Peyer's patch (tissue), 4 donors: ENCODE measurements around the gene IMPG1. TPM values are rescaled to one million over a fixed set of nuclear protein-coding genes. Genes with fewer than 3 reads are reported as not detected.
"Not testable (repeated sequence)": the region's sequence is repeated elsewhere in the genome, so short reads cannot be mapped to it uniquely, and the experiment has no call there.

Experiments
- DNase-seq, 3 donors: peaks; one replicate each; pipeline ENCODE4 v3.0.0-alpha.2; 2017 to 2019
- H3K27ac ChIP-seq, 4 donors: fragments of 200-600 bp; sonication (generic); one replicate each; pipeline ENCODE4 v1.5.1; 2016 to 2019
- H3K27me3 ChIP-seq, 2 donors: fragments of 200-600 bp; sonication (generic); one replicate each; pipeline ENCODE4 v1.5.1; 2019
- H3K36me3 ChIP-seq, 3 donors: fragments of 200-600 bp; sonication (generic); one replicate each; pipeline ENCODE4 v1.5.1; 2016 to 2019
- H3K4me1 ChIP-seq, 4 donors: fragments of 200-600 bp; sonication (generic); one replicate each; pipeline ENCODE4 v1.5.1; 2016 to 2019
- H3K4me3 ChIP-seq, 4 donors: fragments of 200-600 bp; sonication (generic); 1 replicate in 3 of 4; 2 replicates in 1 of 4; pipeline ENCODE4 v1.5.1; 2016 to 2019; ENCODE audit warnings: mild to moderate bottlenecking in 1 of 4
- H3K9me3 ChIP-seq, 4 donors: fragments of 200-600 bp; sonication (generic); one replicate each; pipeline ENCODE4 v1.5.1; 2016 to 2019; ENCODE audit warnings: mild to moderate bottlenecking in 1 of 4
- POLR2A ChIP-seq, 2 donors: fragments of 450-650 bp; IDR thresholded peaks; one replicate each; pipeline ENCODE4 v1.5.1; 2017; ENCODE audit warnings: antibody characterized with exemption in 2 of 2, mild to moderate bottlenecking in 2 of 2, moderate library complexity in 2 of 2
- total RNA-seq, 4 donors: library from RNA; depleted of rRNA; stranded (reverse); fragments of >200 nt; gene quantifications; one replicate each; pipeline ENCODE4 v1.1.0, GENCODE V29; 2016
- TF ChIP-seq, protein P1 (sequence below), 6 experiments: fragments of 450-650 bp in 4 of 6; fragments of 200-600 bp in 2 of 6; sonication (generic) in 1 of 6; IDR thresholded peaks; one replicate each; pipeline ENCODE4 v1.5.1; 2017 to 2019; ENCODE audit warnings: antibody characterized with exemption in 6 of 6, mild to moderate bottlenecking in 3 of 6, moderate library complexity in 1 of 6

IMPG1 gene
- total RNA-seq, 4 donors from 2014 or later: not detected

DNA sequence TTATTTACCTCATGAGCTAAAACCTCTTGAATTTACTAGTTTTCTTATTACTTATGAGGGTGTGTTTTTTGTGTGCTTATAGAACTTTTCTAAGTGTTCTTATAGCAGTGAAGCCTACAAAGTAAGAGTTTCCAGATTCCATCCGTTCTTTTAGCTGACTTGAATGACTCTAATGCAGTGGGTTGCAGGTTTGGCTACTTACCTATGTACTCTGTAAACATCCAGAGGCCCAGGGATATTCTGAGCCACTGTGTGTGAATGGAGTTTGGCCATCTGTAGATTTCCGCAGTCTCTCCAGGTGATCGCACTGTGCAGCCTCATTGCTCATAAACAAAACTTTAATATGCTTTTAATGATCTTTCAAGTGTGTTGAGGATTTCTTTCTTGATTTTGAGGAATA lies 165.6 kb downstream of the IMPG1 start:
- TF ChIP-seq POLR2A (IDR thresholded peaks at IDR 0.05): no peak
- TF ChIP-seq, protein P1, sequence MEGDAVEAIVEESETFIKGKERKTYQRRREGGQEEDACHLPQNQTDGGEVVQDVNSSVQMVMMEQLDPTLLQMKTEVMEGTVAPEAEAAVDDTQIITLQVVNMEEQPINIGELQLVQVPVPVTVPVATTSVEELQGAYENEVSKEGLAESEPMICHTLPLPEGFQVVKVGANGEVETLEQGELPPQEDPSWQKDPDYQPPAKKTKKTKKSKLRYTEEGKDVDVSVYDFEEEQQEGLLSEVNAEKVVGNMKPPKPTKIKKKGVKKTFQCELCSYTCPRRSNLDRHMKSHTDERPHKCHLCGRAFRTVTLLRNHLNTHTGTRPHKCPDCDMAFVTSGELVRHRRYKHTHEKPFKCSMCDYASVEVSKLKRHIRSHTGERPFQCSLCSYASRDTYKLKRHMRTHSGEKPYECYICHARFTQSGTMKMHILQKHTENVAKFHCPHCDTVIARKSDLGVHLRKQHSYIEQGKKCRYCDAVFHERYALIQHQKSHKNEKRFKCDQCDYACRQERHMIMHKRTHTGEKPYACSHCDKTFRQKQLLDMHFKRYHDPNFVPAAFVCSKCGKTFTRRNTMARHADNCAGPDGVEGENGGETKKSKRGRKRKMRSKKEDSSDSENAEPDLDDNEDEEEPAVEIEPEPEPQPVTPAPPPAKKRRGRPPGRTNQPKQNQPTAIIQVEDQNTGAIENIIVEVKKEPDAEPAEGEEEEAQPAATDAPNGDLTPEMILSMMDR (IDR thresholded peaks at IDR 0.05): no peak

DNA sequence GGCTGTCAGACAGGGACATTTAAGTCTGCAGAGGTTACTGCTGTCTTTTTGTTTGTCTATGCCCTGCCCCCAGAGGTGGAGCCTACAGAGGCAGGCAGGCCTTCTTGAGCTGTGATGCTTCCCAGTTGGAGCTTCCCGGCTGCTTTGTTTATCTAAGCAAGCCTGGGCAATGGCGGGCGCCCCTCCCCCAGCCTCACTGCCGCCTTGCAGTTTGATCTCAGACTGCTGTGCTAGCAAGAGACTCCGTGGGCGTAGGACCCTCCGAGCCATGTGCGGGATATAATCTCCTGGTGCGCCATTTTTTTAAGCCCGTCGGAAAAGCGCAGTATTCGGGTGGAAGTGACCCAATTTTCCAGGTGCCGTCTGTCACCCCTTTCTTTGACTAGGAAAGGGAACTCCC lies 167.3 kb downstream of the IMPG1 start:
- not testable (repeated sequence) for H3K27me3 ChIP-seq, DNase-seq, H3K4me1 ChIP-seq, H3K9me3 ChIP-seq, H3K27ac ChIP-seq, H3K36me3 ChIP-seq, H3K4me3 ChIP-seq

More for the DNA sequence above, 165.6 kb downstream of the IMPG1 start:
- Histone ChIP-seq H3K27me3 (no peaks in the 10 kb centered on the region), H3K4me3 (no peak overlapping the region), H3K36me3 (peaks cover 0 to 6% (median 0%) of the 10 kb centered on the region in 3 donors), H3K4me1 (no peaks in the 10 kb centered on the region), H3K9me3 (no peaks in the 10 kb centered on the region), H3K27ac (no peak overlapping the region)
- no peak for DNase-seq

DNA sequence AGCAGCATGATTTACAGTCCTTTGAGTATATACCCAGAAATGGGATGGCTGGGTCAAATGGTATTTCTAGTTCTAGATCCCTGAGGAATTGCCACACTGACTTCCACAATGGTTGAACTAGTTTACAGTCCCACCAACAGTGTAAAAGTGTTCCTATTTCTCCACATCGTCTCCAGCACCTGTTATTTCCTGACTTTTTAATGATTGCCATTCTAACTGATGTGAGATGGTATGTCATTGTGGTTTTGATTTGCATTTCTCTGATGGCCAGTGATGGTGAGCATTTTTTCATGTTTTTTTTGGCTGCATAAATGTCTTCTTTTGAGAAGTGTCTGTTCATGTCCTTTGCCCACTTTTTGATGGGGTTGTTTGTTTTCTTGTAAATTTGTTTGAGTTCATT lies 172.2 kb downstream of the IMPG1 start:
- H3K27me3 ChIP-seq: not testable (repeated sequence)

GRCh38 chr6:75896526-75896925 lies 175.9 kb downstream of the IMPG1 start:
- no peak overlapping the region for H3K4me3 ChIP-seq
- peaks cover 0 to 25% (median 0%) of the 10 kb centered on the region in 3 donors for H3K36me3 ChIP-seq
- no peaks in the 10 kb centered on the region for H3K4me1 ChIP-seq
- TF ChIP-seq POLR2A (IDR thresholded peaks at IDR 0.05): no peak
- TF ChIP-seq, protein P1 (IDR thresholded peaks at IDR 0.05): no peak
- no peak overlapping the region for H3K27ac ChIP-seq
- H3K27me3 ChIP-seq: no peaks in the 10 kb centered on the region
- H3K9me3 ChIP-seq: no peaks in the 10 kb centered on the region
- DNase-seq: no peak

More for the DNA sequence above, 172.2 kb downstream of the IMPG1 start:
- H3K27ac ChIP-seq, H3K36me3 ChIP-seq, DNase-seq, H3K9me3 ChIP-seq, H3K4me1 ChIP-seq, H3K4me3 ChIP-seq: not testable (repeated sequence)

DNA sequence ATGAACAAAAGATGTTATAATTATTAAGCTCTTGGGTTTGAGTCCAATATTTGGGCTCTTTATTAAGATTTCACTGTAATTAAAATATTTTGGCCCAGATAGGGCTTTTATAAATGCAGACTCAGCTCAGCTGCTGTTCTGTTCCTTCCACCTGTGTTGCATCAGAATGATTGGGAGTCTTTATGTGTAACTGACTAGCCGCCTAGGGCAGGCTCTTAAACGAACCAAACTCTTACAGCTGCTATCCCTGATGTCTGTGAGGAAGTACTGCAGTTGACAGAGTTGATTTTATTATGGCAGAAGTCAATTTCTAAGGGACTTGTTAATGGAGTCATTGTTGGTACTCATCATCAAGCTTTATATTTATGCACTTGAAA lies 178.7 kb downstream of the IMPG1 start:
- DNase-seq: no peak
- Histone ChIP-seq H3K9me3 (no peaks in the 10 kb centered on the region), H3K27ac (no peak overlapping the region), H3K4me1 (no peaks in the 10 kb centered on the region), H3K27me3 (no peaks in the 10 kb centered on the region), H3K36me3 (peaks cover 0 to 25% (median 0%) of the 10 kb centered on the region in 3 donors), H3K4me3 (no peak overlapping the region)
- no peak for TF ChIP-seq POLR2A (IDR thresholded peaks at IDR 0.05)
- TF ChIP-seq, protein P1 (IDR thresholded peaks at IDR 0.05): no peak

DNA sequence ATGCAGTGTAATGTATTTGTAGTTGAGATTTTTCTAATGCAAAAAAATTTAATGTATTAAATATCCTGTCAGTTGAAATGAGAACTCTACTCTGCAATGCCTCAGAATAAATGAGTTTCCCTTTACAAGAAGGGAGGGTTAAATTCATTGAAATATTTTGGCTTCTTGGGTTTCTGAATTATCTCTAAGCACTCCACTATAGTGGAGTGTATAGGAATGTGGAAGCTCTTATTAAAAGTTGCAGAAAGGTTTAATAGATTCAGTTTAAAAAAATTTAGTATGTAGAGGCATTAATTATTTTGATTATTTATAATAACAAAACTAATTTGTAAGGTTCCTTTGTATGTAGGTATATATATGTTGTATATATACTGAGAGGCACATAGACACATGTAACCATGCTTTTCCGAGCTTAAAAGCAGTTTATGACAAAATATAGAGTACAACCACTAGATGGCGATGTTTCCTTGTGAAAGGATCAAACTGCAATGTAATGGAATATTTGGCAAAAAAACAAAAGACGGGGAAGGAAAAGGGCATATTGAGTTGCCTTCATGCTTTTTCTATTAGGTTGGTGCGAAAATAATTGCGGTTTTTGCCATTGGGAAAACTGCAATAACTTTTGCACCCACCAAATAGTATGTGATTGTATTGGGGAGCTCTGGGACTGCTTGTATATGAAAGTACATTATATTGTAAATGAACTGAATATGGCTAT lies 179.2 kb downstream of the IMPG1 start:
- no peaks in the 10 kb centered on the region for H3K27me3 ChIP-seq
- H3K36me3 ChIP-seq: peaks cover 0 to 25% (median 0%) of the 10 kb centered on the region in 3 donors
- H3K27ac ChIP-seq: no peak overlapping the region
- H3K4me1 ChIP-seq: no peaks in the 10 kb centered on the region
- H3K4me3 ChIP-seq: no peak overlapping the region
- H3K9me3 ChIP-seq: no peaks in the 10 kb centered on the region
- TF ChIP-seq, protein P1 (IDR thresholded peaks at IDR 0.05): peak in 5 of 6 experiments; percentile 52 to 67 (median 65)
- TF ChIP-seq POLR2A (IDR thresholded peaks at IDR 0.05): no peak
- DNase-seq: no peak

DNA sequence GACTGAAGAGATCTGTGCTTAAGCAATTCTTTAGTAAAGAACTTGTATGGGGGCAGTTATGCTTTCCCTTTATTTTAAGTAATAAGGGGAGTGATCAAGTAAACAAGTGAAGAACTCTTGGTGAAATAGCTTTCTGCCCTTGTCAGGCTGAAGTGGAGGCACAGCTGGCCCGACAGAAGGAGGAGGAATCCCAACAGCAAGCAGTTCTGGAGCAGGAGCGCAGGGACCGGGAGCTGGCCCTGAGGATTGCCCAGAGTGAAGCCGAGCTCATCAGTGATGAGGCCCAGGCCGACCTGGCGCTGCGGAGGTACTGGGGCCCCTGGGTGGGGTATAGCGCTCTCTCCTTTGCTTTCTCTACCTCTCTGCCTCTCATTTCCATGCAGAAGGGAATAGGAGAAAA lies 180.1 kb downstream of the IMPG1 start:
- Histone ChIP-seq H3K9me3 (no peaks in the 10 kb centered on the region), H3K27me3 (no peaks in the 10 kb centered on the region), H3K27ac (no peak overlapping the region), H3K4me1 (no peaks in the 10 kb centered on the region), H3K36me3 (peaks cover 0 to 25% (median 0%) of the 10 kb centered on the region in 3 donors), H3K4me3 (no peak overlapping the region)
- no peak for DNase-seq
- TF ChIP-seq, protein P1 (IDR thresholded peaks at IDR 0.05): no peak
- no peak for TF ChIP-seq POLR2A (IDR thresholded peaks at IDR 0.05)
